HG03432 (cell line): Measurements from ENCODE around the gene RANGRF.

Experiments used
- ATAC-seq: cut with Tn5 transposase; IDR thresholded peaks from one replicate; pipeline ENCODE4 v1.9.1; 2021; ENCODE audit warnings: mild to moderate bottlenecking, moderate library complexity; ENCODE audit not compliant: unreplicated experiment

RANGRF gene

DNA sequence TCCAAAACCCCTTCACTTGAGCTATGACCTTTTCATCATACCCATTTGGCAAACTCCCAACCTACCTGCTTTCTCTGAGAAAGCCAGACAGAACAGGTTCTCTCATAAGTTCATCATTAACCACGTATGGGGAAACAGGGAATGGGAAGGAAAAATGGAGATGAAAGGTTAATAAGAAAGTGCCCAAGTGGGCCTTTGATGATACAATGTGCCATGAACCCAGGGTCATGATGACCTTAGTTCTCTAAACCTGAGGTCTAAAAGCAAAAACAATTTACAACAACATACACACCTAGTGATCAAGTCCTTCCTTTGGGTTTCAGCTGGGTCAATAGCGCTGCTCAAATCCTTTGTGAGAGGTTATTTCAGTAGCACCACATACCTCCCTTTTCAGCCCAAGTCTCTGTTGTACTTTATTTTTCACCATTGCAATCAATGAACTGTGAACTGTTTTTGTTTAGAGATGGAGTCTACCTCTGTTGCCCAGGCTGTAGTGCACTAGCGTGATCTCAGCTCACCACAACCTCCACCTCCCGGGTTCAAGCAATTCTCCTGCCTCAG is 14.5 kb upstream of the RANGRF start:
- no peak for ATAC-seq

DNA sequence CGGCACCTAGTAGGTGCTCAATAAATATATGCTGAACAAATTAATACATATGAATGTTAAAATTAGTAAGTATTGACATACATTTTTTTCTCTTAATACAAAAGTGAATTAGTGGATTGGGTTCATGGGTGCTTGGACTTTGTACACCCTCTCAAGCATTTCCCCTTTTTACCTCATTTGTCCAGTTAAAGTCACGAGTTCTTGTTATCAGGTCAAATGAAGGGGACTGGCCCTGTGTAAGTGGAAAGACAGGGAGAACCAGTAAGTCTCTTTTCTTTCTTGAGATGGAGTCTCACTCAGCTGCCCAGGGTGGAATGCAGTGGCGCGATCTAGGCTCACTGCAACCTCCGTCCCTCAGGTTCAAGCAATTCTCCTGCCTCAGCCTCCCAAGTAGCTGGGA is 13.7 kb upstream of the RANGRF start:
- no peak for ATAC-seq

DNA sequence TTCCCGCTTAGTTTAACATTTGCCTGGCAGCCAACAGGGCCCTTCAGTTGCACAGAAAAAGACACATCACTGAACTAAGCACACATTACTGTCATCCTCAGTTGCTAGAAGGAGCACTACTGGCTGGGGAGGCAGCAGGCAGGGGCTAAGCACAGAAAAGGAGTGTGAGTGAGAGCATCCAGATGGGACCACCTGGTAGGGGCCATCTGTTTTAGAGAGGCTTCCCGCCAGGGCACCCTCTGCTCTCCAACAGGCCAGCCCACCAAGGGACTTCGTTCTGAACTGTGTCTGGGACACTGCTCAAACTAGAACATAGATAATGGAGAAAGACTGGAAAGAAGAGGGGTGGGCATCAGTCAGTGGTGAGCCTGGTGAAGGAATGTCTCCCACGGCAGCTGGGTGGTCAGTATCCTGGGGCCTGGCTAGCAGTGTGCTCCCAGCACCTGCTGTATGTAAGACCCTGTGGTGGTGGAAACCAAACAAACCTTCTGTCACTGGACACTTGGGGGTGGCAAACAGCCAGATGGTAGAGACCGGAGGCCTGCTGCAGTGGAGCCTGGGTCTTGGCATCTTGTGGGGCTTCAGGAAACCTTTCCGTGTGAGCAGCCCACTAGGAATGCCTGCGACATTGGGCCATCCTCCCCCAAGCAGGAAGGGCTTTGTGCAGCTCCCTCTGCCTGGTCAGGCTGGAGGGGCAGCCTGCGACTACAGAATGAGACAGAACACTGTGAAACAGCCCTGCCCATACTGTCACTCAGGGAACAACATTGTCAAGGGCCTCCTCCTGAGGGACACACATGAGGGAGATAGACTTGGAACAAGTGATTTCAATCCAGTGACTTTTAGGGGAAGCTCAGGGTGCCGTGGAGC is 12.8 kb upstream of the RANGRF start:
- ATAC-seq: no peak

DNA sequence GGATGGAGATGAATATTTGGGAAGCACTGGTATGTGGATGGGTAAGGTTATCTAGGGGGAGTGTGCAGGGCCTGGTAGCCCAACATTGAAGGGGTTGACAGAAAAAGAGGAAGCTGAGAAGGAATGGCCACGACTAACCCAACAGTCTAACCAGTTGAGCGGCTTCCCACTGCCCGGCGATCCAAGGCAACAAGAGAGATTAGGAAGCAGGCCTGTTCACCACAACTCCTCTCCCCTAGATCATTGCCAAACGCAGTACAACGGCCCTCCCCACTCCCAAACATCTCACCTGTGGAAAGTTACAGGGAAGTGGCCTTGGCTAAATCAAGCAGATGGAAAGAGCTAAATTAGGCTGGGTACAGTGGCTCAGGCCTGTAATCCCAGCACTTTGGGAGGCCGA is 11.2 kb upstream of the RANGRF start:
- ATAC-seq: no peak

DNA sequence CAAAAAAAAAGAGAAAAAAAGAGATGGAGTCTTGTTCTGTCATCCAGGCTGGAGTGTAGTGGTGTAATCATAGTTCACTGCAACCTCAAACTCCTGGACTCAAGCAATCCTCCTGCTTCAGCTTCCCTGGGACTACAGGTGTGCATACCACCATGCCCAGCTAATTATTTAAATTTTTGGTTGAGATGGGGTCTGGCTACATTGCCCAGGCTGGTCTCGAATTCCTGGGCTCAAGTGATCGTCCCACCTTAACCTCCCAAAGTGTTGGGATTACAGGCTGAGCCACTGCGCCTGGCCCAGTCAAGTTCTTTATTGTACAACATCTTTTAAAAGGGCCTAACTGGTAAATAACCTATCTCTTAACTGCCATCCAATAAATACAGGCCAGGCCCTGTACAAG is 6.1 kb upstream of the RANGRF start:
- no peak for ATAC-seq

DNA sequence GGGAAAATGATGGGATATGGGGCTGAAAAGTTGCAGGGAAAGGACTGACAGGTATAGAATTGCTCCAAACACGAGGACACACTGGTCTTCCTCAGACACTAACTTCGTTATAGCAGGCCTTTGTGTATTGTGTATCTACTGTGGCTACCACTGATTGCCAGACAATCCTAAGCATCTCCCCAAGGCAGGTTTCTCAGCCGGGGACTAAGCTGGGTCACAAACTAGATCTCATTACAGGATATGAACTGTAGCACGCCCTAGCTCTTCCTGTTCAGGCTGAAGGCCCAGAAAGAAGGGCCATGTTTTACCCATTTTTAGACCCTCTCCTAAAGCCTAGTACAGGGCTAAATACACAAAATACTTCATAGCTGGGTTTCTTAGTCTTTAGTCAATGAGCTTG is 5.1 kb upstream of the RANGRF start:
- no peak for ATAC-seq

DNA sequence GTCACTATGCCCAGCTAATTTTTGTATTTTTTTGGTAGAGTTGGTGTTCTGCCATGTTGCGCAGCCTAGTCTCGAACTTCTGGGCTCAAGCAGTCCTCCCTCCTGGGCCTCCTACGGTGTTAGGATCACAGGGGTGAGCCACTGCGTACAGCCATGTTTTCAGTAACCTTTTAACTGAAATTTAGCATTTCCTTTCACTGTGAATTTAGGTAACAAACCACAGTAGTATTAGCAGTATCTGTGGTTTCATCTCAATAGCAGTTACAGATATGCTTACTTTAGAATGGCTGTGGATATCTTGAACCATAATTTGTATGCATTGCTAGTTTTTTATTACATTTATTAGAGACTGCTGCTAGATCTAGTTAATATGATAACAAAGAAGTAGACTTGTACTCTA is 4.3 kb upstream of the RANGRF start:
- no peak for ATAC-seq

DNA sequence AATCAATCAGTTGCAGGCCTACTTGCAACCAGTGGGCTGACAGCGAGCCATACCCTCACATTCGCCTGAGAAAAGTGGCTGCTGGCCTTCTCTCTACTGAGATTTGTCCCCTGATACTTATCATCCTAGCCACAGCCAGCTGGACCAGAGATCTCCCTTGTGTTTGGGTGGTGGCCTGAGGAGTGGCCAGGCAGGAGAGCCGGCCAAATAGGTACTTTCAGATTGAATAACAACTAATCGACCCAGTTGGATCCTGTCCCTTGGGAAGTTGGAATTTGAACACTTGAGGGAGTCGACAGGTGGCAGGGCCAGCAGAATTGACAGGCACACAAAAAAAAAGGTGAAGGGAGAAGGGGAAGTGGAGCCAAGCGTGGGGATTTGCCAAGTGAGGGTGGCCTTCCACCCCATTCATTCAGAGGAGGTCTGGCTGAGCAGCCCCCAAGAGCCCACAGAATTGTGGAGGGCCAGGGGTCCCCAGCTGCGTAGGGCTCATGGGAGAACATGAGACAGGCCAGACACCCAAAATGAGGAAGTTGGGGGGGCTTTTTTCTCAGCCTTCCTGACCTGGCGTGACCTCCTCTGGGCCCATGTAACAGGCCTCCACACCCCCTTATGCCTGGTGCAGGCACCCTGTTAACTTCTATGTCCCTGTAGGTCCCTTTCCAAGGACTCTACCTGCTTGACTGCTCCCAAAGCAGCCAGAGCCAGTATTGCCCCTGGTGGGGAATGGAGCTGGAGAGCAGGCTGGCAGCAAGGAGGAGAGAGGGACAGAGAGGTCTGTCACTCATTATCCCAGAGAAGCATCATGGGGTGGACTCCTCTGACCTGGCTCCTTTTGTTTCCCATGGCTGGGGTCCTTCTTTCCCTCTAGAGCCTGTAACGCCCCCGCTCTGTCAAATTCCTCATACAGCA is 2.9 kb upstream of the RANGRF start:
- no peak for ATAC-seq

DNA sequence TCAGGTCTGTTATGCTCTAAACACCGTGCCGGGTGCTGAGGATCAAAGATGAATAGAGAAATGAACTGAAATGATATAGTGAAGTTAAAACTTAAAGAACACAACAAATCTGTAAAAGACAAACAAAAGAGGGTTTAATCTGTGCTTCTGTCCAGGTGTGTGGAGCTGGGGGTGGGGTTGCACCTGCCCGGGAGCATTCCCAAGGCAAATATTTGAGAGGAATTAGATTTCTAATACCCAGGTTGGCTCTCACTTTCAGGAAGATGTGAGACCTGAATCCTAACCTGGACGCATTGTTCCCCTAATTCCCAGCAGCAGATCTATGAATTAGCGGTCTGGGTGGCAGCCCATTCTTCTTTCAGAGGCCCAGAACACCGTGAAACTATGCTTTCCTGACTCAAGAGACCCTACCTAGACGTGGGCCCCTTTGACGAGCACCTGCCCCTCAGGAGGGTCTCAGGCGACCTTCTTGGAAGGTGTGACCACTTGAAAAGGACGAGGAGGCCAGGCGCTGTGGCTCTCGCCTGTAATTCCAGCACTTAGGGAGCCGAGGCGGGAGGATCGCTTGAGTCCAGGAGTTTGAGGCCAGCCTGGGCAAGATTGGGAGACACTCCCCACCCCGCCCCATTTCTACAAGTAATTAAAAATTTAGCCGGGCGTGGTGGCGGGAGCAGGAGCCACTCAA is 677 bp upstream of the RANGRF start:
- no peak for ATAC-seq

DNA sequence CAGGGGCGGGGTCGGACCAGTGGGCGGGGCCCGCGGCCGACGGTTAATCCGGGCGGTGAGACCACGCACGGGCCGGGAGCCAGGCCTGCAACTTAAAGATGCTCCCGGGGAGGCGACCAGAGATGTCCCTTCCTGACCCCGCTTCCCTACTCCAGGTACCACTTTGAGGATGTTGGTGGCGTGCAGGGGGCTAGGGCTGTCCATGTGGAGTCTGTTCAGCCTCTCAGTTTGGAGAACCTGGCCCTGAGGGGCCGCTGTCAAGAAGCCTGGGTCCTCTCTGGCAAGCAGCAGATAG is 580 bp downstream of the RANGRF start:
- ATAC-seq: no peak

DNA sequence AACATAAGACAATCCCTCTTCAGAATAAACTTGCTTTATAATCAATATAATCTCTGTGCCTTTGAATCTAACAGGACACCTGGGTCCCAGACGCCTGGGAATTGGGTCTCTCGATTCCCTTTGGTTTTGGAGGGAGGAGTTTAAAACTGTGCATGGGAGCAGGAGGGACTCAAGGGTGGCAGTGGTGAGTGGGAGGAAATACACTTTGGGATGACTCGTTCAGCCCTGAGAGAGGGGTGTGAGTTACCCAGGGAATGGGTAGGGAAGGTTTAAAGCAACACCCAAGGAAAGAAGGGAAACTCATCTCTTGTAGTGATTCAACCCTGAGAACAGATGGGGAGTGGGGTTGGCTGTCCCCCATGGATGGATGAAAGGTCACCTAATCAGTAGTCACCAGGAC is 1.6 kb downstream of the RANGRF start:
- no peak for ATAC-seq

DNA sequence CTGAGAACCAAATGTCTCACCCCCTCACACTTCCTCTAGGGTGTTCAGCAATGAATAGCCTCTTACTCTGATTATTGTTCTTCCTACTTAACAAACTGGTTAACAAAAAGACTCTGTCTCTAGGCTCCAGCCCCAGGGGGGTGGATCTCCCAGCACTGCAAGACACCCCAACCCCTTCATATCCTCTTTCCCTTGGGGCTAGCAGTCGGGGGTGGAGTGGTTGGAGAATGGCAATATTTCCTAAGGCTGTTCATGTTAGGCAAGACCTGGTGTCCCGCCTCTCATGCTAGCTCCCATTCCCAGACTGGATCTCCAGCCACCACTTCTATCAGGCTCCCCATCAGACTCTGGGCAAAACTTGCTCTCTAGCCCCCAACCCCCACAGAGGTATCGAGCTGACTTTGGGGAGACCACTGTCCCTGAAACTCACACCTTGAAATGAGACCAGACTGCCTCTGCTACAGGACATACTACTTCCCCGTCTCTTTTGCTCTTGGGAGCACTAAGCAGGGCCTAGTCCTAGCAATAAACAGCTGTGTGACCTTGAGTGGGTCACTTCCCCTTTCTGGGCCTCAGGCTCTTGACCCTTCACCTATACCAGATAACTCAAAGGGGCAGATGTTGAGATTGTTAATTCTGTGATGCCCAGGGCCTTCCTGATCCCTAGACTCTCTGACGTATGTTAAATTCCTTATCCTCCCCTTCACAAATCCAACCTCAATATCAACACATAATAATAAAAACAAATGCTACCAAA is 4.3 kb downstream of the RANGRF start:
- ATAC-seq: no peak

DNA sequence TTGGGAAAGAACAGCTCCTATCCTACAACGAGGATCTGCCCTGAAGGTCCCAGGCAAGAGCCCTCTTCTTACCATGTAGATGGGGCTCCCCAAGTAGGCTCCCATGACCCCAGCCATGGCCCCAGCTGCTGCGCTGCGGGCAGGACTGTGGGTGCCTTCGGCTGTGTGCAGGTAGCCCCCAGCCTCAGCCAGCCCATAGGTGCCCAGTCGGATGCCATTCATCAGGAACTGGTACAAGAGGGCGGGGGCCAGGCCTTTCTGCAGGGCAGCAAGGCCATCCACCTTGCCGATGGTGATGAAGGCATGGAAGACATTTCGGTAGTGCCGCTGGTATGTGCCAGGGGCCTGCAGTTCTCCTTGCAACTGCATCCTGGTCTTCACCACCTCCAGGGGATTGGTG is 5.9 kb downstream of the RANGRF start:
- no peak for ATAC-seq

DNA sequence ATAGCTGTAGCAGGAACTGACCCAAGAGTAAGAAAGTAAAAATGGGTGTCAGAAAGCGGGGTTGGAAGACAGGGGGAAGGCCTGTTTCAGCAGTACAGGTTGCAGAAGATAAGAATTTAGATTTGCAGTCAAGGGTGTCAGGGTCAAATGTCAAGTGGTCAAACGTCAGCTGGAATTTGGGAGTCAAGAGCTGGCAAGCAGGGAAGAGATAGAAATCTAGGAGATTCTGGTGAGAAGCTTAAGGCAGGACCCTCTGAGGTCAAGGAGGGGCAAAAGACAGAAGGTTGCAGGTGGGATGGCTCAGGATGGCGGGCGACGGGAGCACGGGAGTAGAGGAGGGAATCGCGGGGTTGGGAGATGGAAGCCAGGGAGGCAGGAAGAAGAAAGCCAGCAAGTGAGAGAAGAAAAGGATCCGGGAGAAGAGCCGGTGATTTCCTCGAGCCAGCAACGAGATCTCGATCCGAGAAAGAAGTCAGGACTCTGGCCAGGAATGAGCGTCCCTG is 6.4 kb downstream of the RANGRF start:
- ATAC-seq: no peak

DNA sequence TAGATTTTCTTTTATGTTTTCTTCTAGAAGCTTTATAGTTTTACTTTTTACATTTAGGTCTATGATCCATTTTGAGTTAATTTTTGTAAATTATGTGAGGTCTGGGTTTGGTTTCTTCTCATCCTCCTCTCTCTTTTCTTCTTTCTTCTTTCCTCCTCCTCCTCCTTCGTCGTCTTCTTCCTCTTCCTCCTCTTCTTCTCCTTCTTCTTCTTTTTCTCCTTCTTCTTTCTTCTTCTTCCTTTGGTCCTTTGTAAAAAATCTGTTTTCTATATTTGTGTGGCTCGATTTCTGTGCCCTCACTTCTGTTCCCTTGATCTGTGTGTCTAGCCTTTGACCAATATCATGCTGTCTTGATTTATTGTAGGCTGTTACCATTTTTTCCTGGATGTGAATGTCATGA is 11.8 kb downstream of the RANGRF start:
- ATAC-seq: no peak

DNA sequence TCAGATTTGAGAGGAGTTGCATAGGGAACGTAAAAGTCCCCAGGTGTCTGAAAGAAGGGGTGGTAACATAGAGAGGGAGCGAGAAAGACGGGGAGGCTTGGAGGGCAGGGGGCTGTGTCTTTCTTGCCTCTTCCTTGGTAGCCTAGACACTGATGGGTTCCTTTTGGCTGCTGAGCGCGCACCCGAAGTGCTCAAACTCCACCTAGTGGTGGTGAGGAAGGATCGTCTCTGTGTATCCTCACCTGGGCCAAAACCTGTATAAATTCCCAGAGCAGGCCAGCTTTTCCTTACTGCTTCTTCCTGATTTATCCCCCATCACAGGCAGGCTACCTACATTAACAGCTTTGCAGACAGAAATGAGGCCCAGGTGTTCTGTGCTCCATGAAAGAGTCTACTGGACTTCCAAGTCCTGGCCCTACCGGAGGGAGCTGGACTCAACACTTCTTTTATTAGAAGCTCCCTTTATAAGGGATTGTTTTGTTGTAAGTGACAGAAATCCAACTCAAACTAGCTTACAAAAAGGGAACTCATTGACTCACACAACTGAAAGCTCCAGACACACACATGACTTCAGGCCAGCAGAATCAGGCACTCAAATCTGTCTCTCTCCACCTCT is 12.3 kb downstream of the RANGRF start:
- ATAC-seq: peak; percentile 43

DNA sequence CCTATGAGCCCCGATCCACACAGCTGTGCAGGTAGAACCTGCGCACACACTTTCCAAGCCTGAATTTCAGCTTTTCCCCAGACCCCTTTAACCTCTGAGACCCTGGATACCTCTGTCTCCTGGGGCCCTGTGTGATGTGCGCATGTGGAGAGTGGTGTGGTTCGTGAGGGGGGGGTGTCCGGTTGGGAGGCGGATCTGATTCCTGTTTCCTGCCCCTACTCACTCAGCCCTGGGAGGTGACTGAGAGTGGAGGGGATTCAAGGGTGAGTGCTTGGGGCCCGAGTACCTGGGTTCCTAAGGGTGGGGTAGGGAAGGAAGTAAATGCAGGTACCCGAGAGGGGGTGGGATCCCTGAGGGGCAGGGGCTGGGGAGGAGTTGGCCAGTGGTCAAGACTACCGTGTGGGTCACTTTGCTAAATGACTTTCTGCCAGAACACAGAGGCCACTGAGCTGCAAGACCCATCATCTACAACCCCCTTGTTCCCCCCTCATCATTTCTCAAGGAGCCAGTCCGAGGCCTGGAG is 22.2 kb downstream of the RANGRF start:
- ATAC-seq: no peak

DNA sequence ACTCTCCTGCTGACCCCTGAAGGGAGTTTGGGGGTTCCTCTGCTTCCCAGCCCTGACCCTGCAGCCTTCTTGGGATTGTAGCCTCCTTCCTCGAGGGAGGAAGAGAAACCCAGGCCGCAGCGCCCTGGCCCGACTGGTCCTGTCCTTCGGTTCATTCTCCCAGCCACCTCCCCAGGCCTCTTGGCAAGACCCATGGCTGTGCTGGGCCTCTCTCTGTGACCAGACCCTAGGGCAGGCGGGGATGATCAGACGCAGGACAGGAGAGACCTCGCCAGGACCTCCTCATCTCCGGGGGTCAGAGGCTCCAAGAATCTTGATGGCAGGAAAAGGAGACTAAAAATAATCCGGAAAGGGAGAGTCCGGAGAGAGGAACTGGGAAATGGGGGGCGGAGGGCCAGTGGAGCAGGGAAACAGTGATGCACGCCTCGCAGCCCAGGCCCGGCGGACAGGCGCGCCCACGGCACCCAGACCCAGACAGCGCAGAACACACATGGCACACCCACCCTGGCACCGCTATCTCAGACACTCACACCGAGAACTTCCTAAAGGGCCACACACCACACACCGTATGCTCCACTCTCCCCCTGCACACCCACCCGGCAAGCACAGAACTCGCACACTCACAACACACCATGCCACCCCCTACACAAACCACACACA is 22.8 kb downstream of the RANGRF start:
- ATAC-seq: no peak

DNA sequence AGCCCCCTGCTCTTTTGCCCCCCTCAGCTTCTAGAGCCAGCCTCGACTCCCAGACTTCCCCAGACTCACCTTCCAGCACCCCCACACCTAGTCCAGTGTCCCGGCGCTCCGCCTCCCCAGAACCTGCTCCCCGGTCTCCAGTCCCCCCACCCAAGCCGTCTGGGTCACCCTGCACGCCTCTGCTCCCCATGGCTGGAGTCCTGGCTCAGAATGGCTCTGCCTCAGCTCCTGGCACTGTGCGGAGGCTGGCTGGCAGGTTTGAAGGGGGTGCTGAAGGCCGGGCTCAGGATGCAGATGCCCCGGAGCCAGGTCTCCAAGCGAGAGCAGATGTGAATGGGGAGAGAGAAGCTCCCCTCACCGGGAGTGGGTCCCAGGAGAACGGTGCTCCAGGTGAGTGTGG is 23.8 kb downstream of the RANGRF start:
- ATAC-seq: no peak
